HepG2 (cell line): Measurements from ENCODE around the gene DNAJC5. TPM values are rescaled to one million over a fixed set of nuclear protein-coding genes. Genes with fewer than 3 reads are reported as not detected.

ENCODE experiments used
- BCL6 ChIP-seq: IDR thresholded peaks from 2 replicates; pipeline ENCODE4 v1.6.1; 2016; ENCODE audit warnings: missing genetic modification reagents, missing compliant biosample characterization
- FOXO1 ChIP-seq: sonication (generic); formaldehyde crosslinking; IDR thresholded peaks from 2 replicates; pipeline ENCODE4 v1.4.0; 2020; ENCODE audit warnings: missing genetic modification reagents
- GMEB2 ChIP-seq: IDR thresholded peaks from 2 replicates; pipeline ENCODE4 v1.6.1; 2016; ENCODE audit warnings: missing biosample characterization, missing genetic modification reagents, low read depth
- JUN ChIP-seq: sonication (generic); formaldehyde crosslinking; IDR thresholded peaks from 2 replicates; pipeline ENCODE4 v1.4.0; 2020; ENCODE audit warnings: mild to moderate bottlenecking, missing genetic modification reagents
- PAXIP1 ChIP-seq: sonication (generic); formaldehyde crosslinking; conservative IDR thresholded peaks from 2 replicates; pipeline ENCODE4 v1.4.0; 2020; ENCODE audit warnings: mild to moderate bottlenecking, missing genetic modification reagents, moderate library complexity
- RARA ChIP-seq: IDR thresholded peaks from 2 replicates; pipeline ENCODE4 v1.6.1; 2016; ENCODE audit warnings: missing genetic modification reagents, missing compliant biosample characterization
- RFX3 ChIP-seq: IDR thresholded peaks from 2 replicates; pipeline ENCODE4 v1.6.1; 2016; ENCODE audit warnings: missing biosample characterization, missing genetic modification reagents
- SAFB2 ChIP-seq: sonication (generic); formaldehyde crosslinking; IDR thresholded peaks from 2 replicates; pipeline ENCODE4 v1.5.1; 2020; ENCODE audit warnings: missing genetic modification reagents, low read depth, mild to moderate bottlenecking, borderline replicate concordance
- SIX4 ChIP-seq: sonication (generic); formaldehyde crosslinking; IDR thresholded peaks from 2 replicates; pipeline ENCODE4 v1.4.0; 2020; ENCODE audit warnings: missing genetic modification reagents
- TOPORS ChIP-seq: sonication (generic); formaldehyde crosslinking; IDR thresholded peaks from 2 replicates; pipeline ENCODE4 v1.8.0; 2023; ENCODE audit warnings: mild to moderate bottlenecking, missing genetic modification reagents
- ZBTB10 ChIP-seq: sonication (generic); formaldehyde crosslinking; IDR thresholded peaks from 2 replicates; pipeline ENCODE4 v1.4.0; 2020; ENCODE audit warnings: missing genetic modification reagents, borderline replicate concordance
- ZNF142 ChIP-seq: sonication (generic); formaldehyde crosslinking; IDR thresholded peaks from 2 replicates; pipeline ENCODE4 v1.4.0; 2020; ENCODE audit warnings: missing genetic modification reagents
- ZNF792 ChIP-seq: IDR thresholded peaks from 2 replicates; pipeline ENCODE4 v1.6.1; 2016
- polyA plus RNA-seq, 8 experiments: library from polyadenylated mRNA; depleted of rRNA in 3 of 8; stranded (reverse) in 7 of 8; unstranded in 1 of 8; fragments of >200 nt; fragmentation: Illumina TruSeq in 4 of 8; extraction: Trizol in 4 of 8; gene quantifications; 2 replicates each; pipeline versions ENCODE4 v1.2.1 to v1.2.3, GENCODE V29; 2011 to 2016; ENCODE audit warnings: low read depth in 4 of 8, missing spikeins in 1 of 8, mixed read lengths in 1 of 8; ENCODE audit not compliant: insufficient read depth in 1 of 8
- total RNA-seq, 5 experiments: library from RNA; depleted of rRNA; stranded (reverse); fragments of >200 nt; fragmentation: Illumina TruSeq; extraction: Trizol; gene quantifications; 2 replicates each; pipeline ENCODE4 v1.2.3, GENCODE V29; 2016; ENCODE audit warnings: low read depth in 1 of 5

The DNAJC5 gene
- total and polyA plus RNA-seq, 2 of the 13 experiments (the other 11 are each of a cell fraction or from before 2014, with no cell fraction given): 42.8 to 64.5 TPM

- TF ChIP-seq ZBTB10 (CRISPR knock-in tag) (0 out of 2 replicates have a peak, but pooled peaks have one; percentile 66), JUN (peak; percentile 65; the same call in 1 of the 2 replicates), TOPORS (CRISPR knock-in tag) (peak; percentile 74; the same call in 1 of the 2 replicates), SAFB2 (CRISPR knock-in tag) (0 out of 2 replicates have a peak, but pooled peaks have one; percentile 73), BCL6 (CRISPR knock-in tag) (peak; percentile 76), ZNF792 (CRISPR knock-in tag) (peak; percentile 62; the same call in 1 of the 2 replicates), ZNF142 (CRISPR knock-in tag) (peak; percentile 69), SIX4 (peak; percentile 9; the same call in 1 of the 2 replicates), PAXIP1 (CRISPR knock-in tag) (peak; percentile 72), FOXO1 (CRISPR knock-in tag) (peak; percentile 48; the same call in 1 of the 2 replicates), GMEB2 (CRISPR knock-in tag) (no peak), RARA (CRISPR knock-in tag) (peak; percentile 76), RFX3 (CRISPR knock-in tag) (peak; percentile 37)
Measured at GRCh38 chr20:63896264-63897105, 1.6 kb downstream of the DNAJC5 start (continued).
